HG03095 (cell line): ENCODE data around the gene CDADC1.
"Not testable (repeated sequence)": the region's sequence is repeated elsewhere in the genome, so short reads cannot be mapped to it uniquely, and the experiment has no call there.

Source experiments
- ATAC-seq: cut with Tn5 transposase; IDR thresholded peaks from one replicate; pipeline ENCODE4 v1.9.1; 2021; ENCODE audit warnings: moderate library complexity; ENCODE audit not compliant: unreplicated experiment

CDADC1 gene

GRCh38 chr13:49310251-49310650, 62.5 kb downstream of the CDADC1 start:
- ATAC-seq = no peak

- no peak for ATAC-seq
These were observed 64.1 kb downstream of the CDADC1 start for GRCh38 chr13:49311816-49312215.

- ATAC-seq = no peak
These were observed 66.7 kb downstream of the CDADC1 start for GRCh38 chr13:49314344-49314882.

GRCh38 chr13:49315036-49315565, 67.4 kb downstream of the CDADC1 start:
- ATAC-seq = no peak

GRCh38 chr13:49315756-49316482, 68.2 kb downstream of the CDADC1 start:
- no peak for ATAC-seq

- ATAC-seq = no peak
These were observed 71.8 kb downstream of the CDADC1 start for GRCh38 chr13:49319551-49319950.

- no peak for ATAC-seq
These were observed 72.2 kb downstream of the CDADC1 start for GRCh38 chr13:49319951-49320350.

- no peak for ATAC-seq
These were observed 73.2 kb downstream of the CDADC1 start for GRCh38 chr13:49320975-49321374.

GRCh38 chr13:49322702-49323101, 75.0 kb downstream of the CDADC1 start:
- ATAC-seq = no peak

GRCh38 chr13:49323344-49323743, 75.6 kb downstream of the CDADC1 start:
- ATAC-seq = no peak

GRCh38 chr13:49326222-49326917, 78.6 kb downstream of the CDADC1 start:
- ATAC-seq = no peak

GRCh38 chr13:49327145-49327544, 79.4 kb downstream of the CDADC1 start:
- not testable (repeated sequence) for ATAC-seq

GRCh38 chr13:49329831-49330545, 82.3 kb downstream of the CDADC1 start:
- ATAC-seq = no peak

- ATAC-seq = no peak
These were observed 82.8 kb downstream of the CDADC1 start for GRCh38 chr13:49330546-49330864.

- no peak for ATAC-seq
These were observed 88.9 kb downstream of the CDADC1 start for GRCh38 chr13:49336655-49337054.

GRCh38 chr13:49340161-49340560, 92.4 kb downstream of the CDADC1 start:
- ATAC-seq = no peak

GRCh38 chr13:49341517-49341916, 93.8 kb downstream of the CDADC1 start:
- ATAC-seq = no peak

GRCh38 chr13:49341941-49342340, 94.2 kb downstream of the CDADC1 start:
- ATAC-seq = no peak

- ATAC-seq = no peak
These were observed 94.7 kb downstream of the CDADC1 start for GRCh38 chr13:49342454-49342853.
